Muscle of leg (tissue), 11 donors: ENCODE results near the gene MAGI3. TPM values are rescaled to one million over a fixed set of nuclear protein-coding genes. Genes with fewer than 3 reads are reported as not detected.
"Not testable (repeated sequence)": the region's sequence is repeated elsewhere in the genome, so short reads cannot be mapped to it uniquely, and the experiment has no call there.

ENCODE experiments used
- DNase-seq: peaks from one replicate; pipeline ENCODE4 v3.0.0; 2013
- H3K27ac ChIP-seq: one replicate; pipeline ENCODE4 v1.5.1; 2013; ENCODE audit warnings: mild to moderate bottlenecking, low read length, control low read depth
- H3K27me3 ChIP-seq: one replicate; pipeline ENCODE4 v1.6.1; 2013; ENCODE audit warnings: low read length; ENCODE audit not compliant: control insufficient read depth, insufficient read depth
- H3K36me3 ChIP-seq: one replicate; pipeline ENCODE4 v1.6.1; 2013; ENCODE audit warnings: low read length; ENCODE audit not compliant: control insufficient read depth, insufficient read depth
- H3K4me1 ChIP-seq: one replicate; pipeline ENCODE4 v1.6.1; 2013; ENCODE audit warnings: low read length; ENCODE audit not compliant: control insufficient read depth, insufficient read depth
- H3K4me3 ChIP-seq: one replicate; pipeline ENCODE4 v1.5.1; 2013; ENCODE audit warnings: low read length, control low read depth
- H3K9me3 ChIP-seq: replicated peaks from 2 replicates; pipeline ENCODE4 v1.6.1; 2013; ENCODE audit warnings: low read depth, low read length; ENCODE audit not compliant: control insufficient read depth
- WGBS: methylation state at CpG from one replicate; pipeline ENCODE4 v1.1.5; 2013; ENCODE audit warnings: missing lambda C conversion rate; ENCODE audit not compliant: insufficient coverage; 5-methylcytosine and 5-hydroxymethylcytosine counted together
- polyA plus RNA-seq, 8 donors: library from polyadenylated mRNA; unstranded; fragments of 120-200 nt; gene quantifications; one replicate each; pipeline versions ENCODE4 v1.2.1 to v1.2.3, GENCODE V29; 2013; ENCODE audit warnings: inconsistent platforms in 1 of 8, low replicate concordance in 1 of 8; ENCODE audit not compliant: insufficient read length in 8 of 8, insufficient read depth in 1 of 8
- total RNA-seq: library from RNA; stranded (reverse); fragments of 120-200 nt; gene quantifications from one replicate; pipeline ENCODE4 v1.2.4, GENCODE V29; 2013

The MAGI3 gene
- total and polyA plus RNA-seq, 9 donors = 9.7 to 16.6 (median 13.0) TPM

DNA sequence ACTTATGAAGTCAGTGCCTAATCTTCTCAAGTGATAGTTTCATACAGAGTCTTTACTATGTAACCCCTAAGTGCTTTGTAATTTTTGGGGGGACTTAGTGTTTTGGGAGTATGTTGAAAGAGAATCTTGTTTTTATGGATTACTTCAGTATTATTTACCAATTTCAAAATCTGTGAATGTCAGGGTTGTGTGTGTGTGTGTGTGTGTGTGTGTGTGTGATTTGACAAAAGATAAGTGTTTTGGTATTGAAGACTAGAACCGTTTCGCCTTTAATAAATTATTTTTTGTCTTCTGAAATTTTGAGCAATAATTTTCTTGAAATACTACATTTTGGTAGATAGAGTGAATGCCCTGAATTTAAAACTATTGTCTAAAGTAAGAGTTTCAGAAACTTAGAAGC lies 5.8 kb downstream of the MAGI3 start:
- Histone ChIP-seq H3K36me3 (no peaks in the 10 kb centered on the region), H3K4me3 (no peak overlapping the region), H3K27me3 (no peaks in the 10 kb centered on the region), H3K9me3 (no peaks in the 10 kb centered on the region), H3K4me1 (peaks cover 9% of the 10 kb centered on the region), H3K27ac (no peak overlapping the region)
- WGBS = no CpG with 5 or more reads among the region's 2 CpGs
- no peak for DNase-seq

DNA sequence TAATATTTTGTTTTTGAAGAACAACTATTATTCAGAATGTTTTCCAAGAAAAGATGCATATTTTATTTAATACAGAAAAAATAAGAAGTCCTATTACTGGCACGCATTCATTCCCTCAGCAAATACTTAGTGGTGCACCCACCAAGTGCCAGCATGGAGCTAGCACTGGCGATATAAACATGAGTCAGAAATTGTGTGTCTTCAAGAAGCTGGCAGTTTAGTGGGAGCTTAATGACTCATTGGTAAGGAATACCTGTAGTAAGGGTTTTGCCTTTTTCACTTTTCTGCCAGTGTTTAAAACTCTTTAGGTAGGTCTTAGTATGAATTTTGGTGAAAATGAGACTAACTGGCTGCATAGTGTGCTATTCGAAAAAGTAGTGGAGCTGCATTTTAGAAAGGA lies 6.3 kb downstream of the MAGI3 start:
- H3K9me3 ChIP-seq = no peaks in the 10 kb centered on the region
- H3K27me3 ChIP-seq = no peaks in the 10 kb centered on the region
- H3K36me3 ChIP-seq = no peaks in the 10 kb centered on the region
- WGBS = no CpG with 5 or more reads among the region's 3 CpGs
- DNase-seq = no peak
- H3K4me3 ChIP-seq = no peak overlapping the region
- H3K4me1 ChIP-seq = peaks cover 4% of the 10 kb centered on the region
- no peak overlapping the region for H3K27ac ChIP-seq

DNA sequence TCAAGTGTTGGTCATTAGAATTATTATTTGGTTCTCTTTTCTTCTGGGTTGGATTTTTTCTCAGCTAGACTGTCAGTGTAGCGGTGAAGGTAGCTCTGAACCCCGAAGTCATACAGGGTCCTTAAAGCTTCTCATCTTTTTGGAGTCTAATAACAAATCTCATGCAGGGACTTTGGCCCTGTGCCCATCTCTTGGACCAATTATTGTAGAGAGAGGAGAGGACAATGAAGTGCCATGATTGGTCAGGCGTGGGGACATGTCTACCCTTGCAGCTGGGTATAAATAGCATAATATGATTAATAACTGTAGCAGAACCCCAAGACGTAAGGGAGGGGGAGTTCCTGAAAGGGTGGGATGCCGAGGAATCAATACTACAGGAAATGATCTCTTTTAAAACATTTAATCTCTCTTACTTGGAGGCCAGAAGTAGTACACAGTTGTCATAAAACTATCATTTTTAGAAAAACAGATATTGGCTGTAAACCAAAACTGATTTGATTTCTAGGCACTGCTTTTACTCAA lies 8.8 kb downstream of the MAGI3 start:
- DNase-seq = peak; percentile 13
- no CpG with 5 or more reads among the region's 5 CpGs for WGBS
- no peaks in the 10 kb centered on the region for H3K36me3 ChIP-seq
- no peaks in the 10 kb centered on the region for H3K27me3 ChIP-seq
- no peak overlapping the region for H3K4me3 ChIP-seq
- H3K9me3 ChIP-seq = no peaks in the 10 kb centered on the region
- H3K4me1 ChIP-seq = no peaks in the 10 kb centered on the region
- H3K27ac ChIP-seq = no peak overlapping the region

DNA sequence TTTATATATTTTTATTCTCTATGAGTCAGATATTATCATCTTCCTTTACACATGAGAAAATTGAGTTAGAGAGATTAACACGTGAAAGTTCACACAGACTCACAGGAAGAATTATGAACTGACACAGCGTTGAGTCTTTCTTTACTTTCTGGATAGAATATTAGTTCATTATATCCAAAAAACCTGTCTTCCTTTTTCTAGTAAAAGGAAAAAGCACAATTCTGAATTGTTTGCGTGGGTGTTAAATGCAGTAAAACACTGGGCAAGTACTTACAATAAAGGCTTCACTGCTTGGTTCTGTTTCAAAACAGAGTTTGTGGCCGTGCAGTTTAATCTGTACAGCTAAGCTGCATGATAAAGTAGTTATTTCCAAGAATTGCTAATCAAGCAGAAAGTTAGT lies 10.8 kb downstream of the MAGI3 start:
- Histone ChIP-seq H3K4me3 (no peak overlapping the region), H3K27ac (no peak overlapping the region), H3K4me1 (no peaks in the 10 kb centered on the region), H3K27me3 (no peaks in the 10 kb centered on the region), H3K9me3 (no peaks in the 10 kb centered on the region), H3K36me3 (peaks cover 3% of the 10 kb centered on the region)
- peak; percentile 18 for DNase-seq
- WGBS = no CpG with 5 or more reads among the region's 4 CpGs

DNA sequence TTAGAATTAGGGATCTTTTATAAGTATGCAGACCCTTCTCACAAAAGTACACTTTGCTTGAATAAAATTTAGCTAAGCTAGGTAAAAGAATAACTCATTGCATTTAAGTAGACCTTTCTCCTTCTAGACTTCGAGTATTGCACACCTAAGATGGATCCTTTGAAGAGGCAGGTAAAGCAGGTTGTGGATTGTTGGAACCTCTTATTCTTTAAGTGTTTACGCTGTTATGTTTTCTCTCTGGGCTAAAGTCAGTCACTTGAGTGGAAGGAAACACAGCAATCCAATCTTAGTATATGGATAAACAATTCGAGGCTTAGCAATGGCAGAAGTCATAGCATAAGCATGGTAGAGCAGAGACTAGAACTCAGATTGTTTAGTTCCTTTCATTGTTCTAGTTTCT lies 11.4 kb downstream of the MAGI3 start:
- Histone ChIP-seq H3K27me3 (no peaks in the 10 kb centered on the region), H3K4me3 (no peak overlapping the region), H3K27ac (no peak overlapping the region), H3K9me3 (no peaks in the 10 kb centered on the region), H3K4me1 (no peaks in the 10 kb centered on the region), H3K36me3 (peaks cover 3% of the 10 kb centered on the region)
- DNase-seq = no peak
- no CpG with 5 or more reads among the region's 3 CpGs for WGBS

DNA sequence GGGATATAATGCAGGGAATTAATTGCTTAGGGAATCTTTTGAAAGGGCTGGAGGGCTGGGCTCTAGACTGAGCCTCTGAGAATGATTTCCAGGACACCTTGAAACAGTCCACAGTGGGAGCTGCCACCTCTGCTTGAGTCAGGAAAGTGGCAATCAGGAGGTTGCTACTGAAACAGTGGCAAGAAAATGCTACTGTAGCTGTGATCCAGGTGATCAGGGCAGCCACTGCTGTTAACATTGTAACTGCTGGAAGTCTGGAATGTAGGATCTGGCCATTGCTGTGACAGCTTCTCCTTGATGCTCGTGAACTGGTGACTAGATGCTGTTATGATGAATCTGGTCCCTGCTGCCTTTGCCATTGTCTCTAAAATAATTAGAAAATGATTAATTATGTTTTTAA lies 12.8 kb downstream of the MAGI3 start:
- H3K4me1 ChIP-seq = no peaks in the 10 kb centered on the region
- DNase-seq = no peak
- WGBS = no CpG with 5 or more reads among the region's 1 CpG
- no peaks in the 10 kb centered on the region for H3K27me3 ChIP-seq
- no peak overlapping the region for H3K27ac ChIP-seq
- H3K36me3 ChIP-seq = peaks cover 3% of the 10 kb centered on the region
- no peak overlapping the region for H3K4me3 ChIP-seq
- no peaks in the 10 kb centered on the region for H3K9me3 ChIP-seq

DNA sequence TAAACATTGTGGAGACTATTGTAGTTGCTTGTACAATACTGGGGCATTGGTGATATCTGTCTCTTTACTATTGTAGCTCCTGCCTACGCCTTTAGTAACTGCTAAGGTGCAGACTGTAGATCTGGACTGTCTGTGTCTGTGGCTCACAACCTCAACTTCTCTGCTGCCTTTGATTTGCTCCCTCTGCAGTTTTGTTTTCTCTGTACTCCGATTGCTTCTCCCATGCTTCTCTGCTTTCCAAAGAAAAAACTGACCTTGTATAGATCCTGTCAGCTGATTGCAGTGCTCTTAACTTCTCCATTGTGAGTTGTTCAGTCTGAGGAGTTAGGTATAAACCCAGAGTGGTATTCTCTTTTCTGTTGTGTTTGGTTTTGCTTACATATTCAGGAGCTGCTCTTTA lies 15.3 kb downstream of the MAGI3 start:
- Histone ChIP-seq H3K9me3 (no peaks in the 10 kb centered on the region), H3K4me3 (no peak overlapping the region), H3K27me3 (no peaks in the 10 kb centered on the region), H3K27ac (no peak overlapping the region), H3K4me1 (no peaks in the 10 kb centered on the region), H3K36me3 (peaks cover 3% of the 10 kb centered on the region)
- WGBS = 83% methylated on average over 1 of the region's 2 CpGs
- peak; percentile 18 for DNase-seq

DNA sequence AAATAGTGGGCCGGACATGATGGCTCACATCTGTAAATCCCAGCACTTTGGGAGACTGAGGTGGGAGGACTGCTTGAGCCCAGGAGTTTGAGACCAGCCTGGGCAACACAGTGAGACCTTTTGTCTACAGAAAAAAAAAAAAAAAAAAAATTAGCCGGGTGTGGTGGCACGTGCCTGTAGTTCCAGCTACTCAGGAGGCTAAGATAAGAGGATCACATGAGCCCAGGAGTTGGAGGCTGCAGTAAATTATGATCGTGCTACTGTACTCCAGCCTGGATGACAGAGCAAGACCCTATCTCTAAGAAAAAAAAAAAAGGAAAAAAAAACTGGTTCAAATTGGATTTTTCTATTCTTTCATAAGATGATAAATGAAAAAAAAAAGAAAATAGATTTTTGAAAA lies 15.8 kb downstream of the MAGI3 start:
- H3K27ac ChIP-seq, DNase-seq, H3K4me3 ChIP-seq, H3K9me3 ChIP-seq, H3K27me3 ChIP-seq, H3K36me3 ChIP-seq, H3K4me1 ChIP-seq: not testable (repeated sequence)
- WGBS = no CpG with 5 or more reads among the region's 4 CpGs

DNA sequence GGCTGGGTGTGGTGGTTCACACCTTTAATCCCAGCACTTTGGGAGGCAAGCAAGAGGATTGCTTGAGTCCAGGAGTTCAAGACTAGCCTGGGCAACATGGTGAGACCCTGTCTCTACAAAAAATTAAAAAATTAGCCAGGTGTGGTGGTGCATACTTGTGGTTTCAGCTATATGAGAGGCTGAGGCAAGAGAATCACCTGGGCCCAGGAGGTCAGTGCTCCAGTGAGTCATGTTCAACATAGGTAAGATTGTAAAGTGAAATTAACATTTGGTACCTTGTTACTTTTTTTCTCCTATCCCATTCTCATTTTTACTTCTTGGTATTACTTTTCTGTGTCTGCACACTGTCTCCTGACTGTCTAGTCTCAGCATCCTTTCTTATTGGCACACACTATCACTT lies 19.0 kb downstream of the MAGI3 start:
- H3K9me3 ChIP-seq = no peaks in the 10 kb centered on the region
- no peak overlapping the region for H3K4me3 ChIP-seq
- no peak for DNase-seq
- no peak overlapping the region for H3K27ac ChIP-seq
- H3K4me1 ChIP-seq = no peaks in the 10 kb centered on the region
- H3K36me3 ChIP-seq = peaks cover 3% of the 10 kb centered on the region
- no peaks in the 10 kb centered on the region for H3K27me3 ChIP-seq

DNA sequence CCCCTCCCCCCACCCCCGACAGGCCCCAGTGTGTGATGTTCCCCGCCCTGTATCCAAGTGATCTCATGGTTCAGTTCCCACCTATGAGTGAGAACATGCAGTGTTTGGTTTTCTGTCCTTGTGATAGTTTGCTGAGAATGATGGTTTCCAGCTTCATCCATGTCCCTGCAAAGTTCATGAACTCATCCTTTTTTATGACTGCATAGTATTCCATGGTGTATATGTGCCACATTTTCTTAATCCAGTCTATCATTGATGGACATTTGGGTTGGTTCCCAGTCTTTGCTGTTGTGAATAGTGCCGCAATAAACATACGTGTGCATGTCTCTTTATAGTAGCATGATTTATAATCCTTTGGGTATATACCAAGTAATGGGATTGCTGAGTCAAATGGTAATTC lies 21.7 kb downstream of the MAGI3 start:
- not testable (repeated sequence) for H3K36me3 ChIP-seq, H3K9me3 ChIP-seq, H3K4me3 ChIP-seq, H3K27ac ChIP-seq, H3K27me3 ChIP-seq, H3K4me1 ChIP-seq, DNase-seq
- WGBS = no CpG with 5 or more reads among the region's 4 CpGs

DNA sequence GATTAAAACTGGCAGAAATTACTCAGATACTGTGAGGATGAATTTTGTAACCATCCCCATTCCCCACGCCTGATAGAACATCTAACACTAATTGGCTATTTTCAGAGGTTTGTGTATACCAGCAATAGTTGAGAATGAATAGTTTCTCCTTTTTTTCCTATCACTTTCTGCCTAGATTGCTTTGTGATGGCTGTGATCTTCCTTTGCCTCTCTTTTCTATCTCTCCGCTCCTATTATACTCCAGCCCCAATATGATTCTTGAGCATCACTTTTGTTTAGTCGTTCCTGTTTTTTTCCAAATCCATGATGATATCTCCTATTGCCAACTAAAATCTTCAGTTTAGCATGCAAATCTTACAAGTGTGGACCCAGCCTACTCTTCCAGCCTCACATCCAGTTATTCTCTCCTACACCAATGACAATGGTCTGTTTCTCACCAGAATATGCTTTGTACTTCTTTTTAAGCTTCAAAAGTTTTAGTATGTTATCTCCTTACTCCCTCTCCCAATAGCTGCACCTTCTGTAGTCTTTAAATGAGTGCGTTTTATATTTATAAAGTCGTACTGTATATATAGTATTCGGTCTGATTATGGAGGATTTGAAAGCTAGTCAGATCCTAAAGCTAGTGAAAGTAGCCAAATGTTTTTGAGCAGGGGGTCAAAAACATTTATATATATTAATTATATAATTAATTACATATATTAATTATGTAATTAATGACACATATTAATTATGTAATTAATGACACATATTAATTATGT lies 25.2 kb downstream of the MAGI3 start:
- Histone ChIP-seq H3K4me1 (no peaks in the 10 kb centered on the region), H3K36me3 (no peaks in the 10 kb centered on the region), H3K27ac (no peak overlapping the region), H3K4me3 (no peak overlapping the region), H3K27me3 (no peaks in the 10 kb centered on the region), H3K9me3 (peaks cover 8% of the 10 kb centered on the region)
- WGBS = 67% methylated on average over 2 of the region's 6 CpGs
- DNase-seq = peak; percentile 56
